SU-DHL-6 (cell line): Measurements from ENCODE around the gene GHRH.

Experiments used
- EZH2phosphoT487 ChIP-seq: fragments of 200-600 bp; sonication (generic), shearing (Covaris generic); conservative IDR thresholded peaks from 2 replicates; pipeline ENCODE4 v1.6.1; 2018; ENCODE audit warnings: mild to moderate bottlenecking, antibody characterized with exemption, low read length, moderate library complexity, mixed read lengths
- TF ChIP-seq, protein P1 (sequence below): fragments of 200-600 bp; sonication (generic); IDR thresholded peaks from one replicate; pipeline ENCODE4 v1.5.1; 2017; ENCODE audit warnings: antibody characterized with exemption, mild to moderate bottlenecking, low read length, moderate library complexity; ENCODE audit not compliant: insufficient read depth, poor library complexity, severe bottlenecking

GRCh38 chr20:37235065-37235464 lies 26.5 kb downstream of the GHRH start:
- TF ChIP-seq, protein P1, sequence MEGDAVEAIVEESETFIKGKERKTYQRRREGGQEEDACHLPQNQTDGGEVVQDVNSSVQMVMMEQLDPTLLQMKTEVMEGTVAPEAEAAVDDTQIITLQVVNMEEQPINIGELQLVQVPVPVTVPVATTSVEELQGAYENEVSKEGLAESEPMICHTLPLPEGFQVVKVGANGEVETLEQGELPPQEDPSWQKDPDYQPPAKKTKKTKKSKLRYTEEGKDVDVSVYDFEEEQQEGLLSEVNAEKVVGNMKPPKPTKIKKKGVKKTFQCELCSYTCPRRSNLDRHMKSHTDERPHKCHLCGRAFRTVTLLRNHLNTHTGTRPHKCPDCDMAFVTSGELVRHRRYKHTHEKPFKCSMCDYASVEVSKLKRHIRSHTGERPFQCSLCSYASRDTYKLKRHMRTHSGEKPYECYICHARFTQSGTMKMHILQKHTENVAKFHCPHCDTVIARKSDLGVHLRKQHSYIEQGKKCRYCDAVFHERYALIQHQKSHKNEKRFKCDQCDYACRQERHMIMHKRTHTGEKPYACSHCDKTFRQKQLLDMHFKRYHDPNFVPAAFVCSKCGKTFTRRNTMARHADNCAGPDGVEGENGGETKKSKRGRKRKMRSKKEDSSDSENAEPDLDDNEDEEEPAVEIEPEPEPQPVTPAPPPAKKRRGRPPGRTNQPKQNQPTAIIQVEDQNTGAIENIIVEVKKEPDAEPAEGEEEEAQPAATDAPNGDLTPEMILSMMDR = no peak
- TF ChIP-seq EZH2phosphoT487 = no peak
